Measurements from ENCODE around the gene LRRFIP1. TPM values are rescaled to one million over a fixed set of nuclear protein-coding genes. Genes with fewer than 3 reads are reported as not detected.
"Not testable (repeated sequence)": the region's sequence is repeated elsewhere in the genome, so short reads cannot be mapped to it uniquely, and the experiment has no call there.

Gene LRRFIP1
- total RNA-seq, 2 experiments from 2014 or later = 264 to 281 TPM

DNA sequence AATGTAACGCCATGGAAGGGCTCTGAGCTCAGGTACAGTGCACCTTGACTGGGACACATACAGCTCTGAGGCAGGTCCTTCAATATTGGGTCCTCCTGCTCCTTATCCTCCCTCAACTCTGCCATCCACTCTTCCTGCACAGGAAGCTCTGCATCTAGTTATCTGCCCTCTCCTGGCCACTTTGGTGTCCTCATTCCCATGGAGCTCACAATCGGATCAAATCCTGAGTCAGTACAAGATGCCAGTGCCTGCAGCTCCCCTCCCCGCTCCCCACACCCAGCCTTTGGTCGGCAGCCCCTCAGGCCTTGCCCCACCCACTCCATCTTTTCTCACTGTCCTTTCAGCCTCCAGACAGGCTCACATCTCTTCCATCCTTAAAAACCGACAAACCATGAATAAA is 58.0 kb downstream of the LRRFIP1 start:
- H3K4me1 Mint-ChIP-seq (ENCODE audit: low read depth) = peaks cover 36% of the 10 kb centered on the region

DNA sequence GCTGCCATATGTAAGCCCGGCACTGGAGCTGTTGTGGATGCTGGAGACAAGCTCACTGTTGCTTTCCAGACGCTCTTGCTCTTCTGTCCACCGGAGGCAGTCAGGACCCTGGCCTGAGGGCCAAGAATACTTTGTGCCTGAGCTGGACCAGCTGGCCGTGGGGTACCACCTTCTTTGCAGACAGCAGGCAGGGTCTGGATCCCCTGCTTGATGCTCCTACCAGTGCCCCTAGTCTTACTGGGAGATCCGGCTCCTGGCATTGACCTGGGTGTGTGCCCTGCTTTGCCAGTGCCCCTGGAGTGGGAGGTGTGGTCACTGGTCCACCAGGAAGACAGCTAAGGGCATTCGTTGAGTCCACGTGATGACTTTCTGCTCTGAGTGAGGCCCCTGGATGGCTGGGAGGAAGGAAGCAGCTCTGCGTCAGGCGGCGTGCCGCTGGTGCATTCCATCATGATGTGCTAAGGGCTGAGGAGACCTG is 59.3 kb downstream of the LRRFIP1 start:
- ATAC-seq = no peak
- no peak overlapping the region for H3K27ac Mint-ChIP-seq
- intact Hi-C loops (cut with micrococcal nuclease) = no loop called here
- ChIA-PET POLR2A (interaction anchor here (0.6 to 9.6 kb wide), 5 partner anchors 11 to 373 kb away, joined by 3 to 154 read pairs (median 7); no protein-coding TSS in a partner anchor), CTCF (interaction anchor here (0.7 to 9.8 kb wide), 10 partner anchors 10 to 174 kb away, joined by 3 to 142 read pairs (median 4); no protein-coding TSS in a partner anchor)
- peaks cover 41% of the 10 kb centered on the region for H3K4me1 Mint-ChIP-seq (ENCODE audit: low read depth)
- H3K27me3 Mint-ChIP-seq = no peaks in the 10 kb centered on the region
- DNase-seq = no peak
- no peaks in the 10 kb centered on the region for H3K9me3 Mint-ChIP-seq
- TF ChIP-seq CTCF (IDR thresholded peaks at IDR 0.05) = no peak
- H3K36me3 Mint-ChIP-seq (ENCODE audit: low read depth) = no peaks in the 10 kb centered on the region
- H3K4me3 Mint-ChIP-seq = no peak overlapping the region

More for the DNA sequence above, 58.0 kb downstream of the LRRFIP1 start:
- ChIA-PET CTCF (interaction anchor here (0.7 to 0.9 kb wide), 3 partner anchors 10 to 13 kb away, joined by 3 read pairs; no protein-coding TSS in a partner anchor), POLR2A (interaction anchor here (1.2 kb wide), 1 partner anchor 11 kb away, joined by 4 read pairs; no protein-coding TSS in a partner anchor)
- DNase-seq = no peak
- no peaks in the 10 kb centered on the region for H3K27me3 Mint-ChIP-seq
- intact Hi-C loops (cut with micrococcal nuclease) = no loop called here
- TF ChIP-seq CTCF (IDR thresholded peaks at IDR 0.05) = no peak
- no peak overlapping the region for H3K4me3 Mint-ChIP-seq
- no peak for ATAC-seq
- no peaks in the 10 kb centered on the region for H3K36me3 Mint-ChIP-seq (ENCODE audit: low read depth)
- H3K9me3 Mint-ChIP-seq = no peaks in the 10 kb centered on the region
- H3K27ac Mint-ChIP-seq = no peak overlapping the region

DNA sequence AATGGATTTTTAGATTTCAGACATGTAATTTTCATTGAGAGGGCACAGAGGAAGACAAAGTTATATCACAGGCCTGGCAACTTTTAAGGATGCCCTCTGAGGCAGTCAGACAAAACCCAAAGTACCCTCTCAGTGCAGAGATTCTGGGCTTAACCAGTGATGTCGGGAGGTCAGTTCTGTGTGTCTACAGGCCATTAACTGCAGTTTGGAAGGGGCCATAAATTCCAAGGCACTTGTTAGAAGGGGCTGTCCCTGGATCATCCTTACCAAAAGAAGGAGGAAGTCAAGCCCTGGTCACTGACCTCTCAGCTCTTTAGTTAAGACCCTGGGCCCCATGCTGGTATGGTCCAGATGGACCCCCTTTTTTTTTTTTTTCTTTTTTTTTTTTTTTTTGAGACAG is 60.7 kb downstream of the LRRFIP1 start:
- ATAC-seq (no peak), DNase-seq (no peak)
- Mint-ChIP-seq H3K27me3 (no peaks in the 10 kb centered on the region), H3K27ac (peak overlapping the region; percentile 87), H3K9me3 (no peaks in the 10 kb centered on the region), H3K4me1 (ENCODE audit: low read depth) (peaks cover 41% of the 10 kb centered on the region), H3K4me3 (peak overlapping the region; percentile 13), H3K36me3 (ENCODE audit: low read depth) (peaks cover 2% of the 10 kb centered on the region)
- ChIA-PET CTCF (interaction anchor here (0.7 to 9.8 kb wide), 3 partner anchors 13 to 106 kb away, joined by 3 to 142 read pairs (median 7); no protein-coding TSS in a partner anchor), POLR2A (interaction anchor here (2.3 to 9.6 kb wide), 3 partner anchors 9 to 17 kb away, joined by 7 to 154 read pairs (median 132); no protein-coding TSS in a partner anchor)
- intact Hi-C loops (cut with micrococcal nuclease) = no loop called here
- no peak for TF ChIP-seq CTCF (IDR thresholded peaks at IDR 0.05)

DNA sequence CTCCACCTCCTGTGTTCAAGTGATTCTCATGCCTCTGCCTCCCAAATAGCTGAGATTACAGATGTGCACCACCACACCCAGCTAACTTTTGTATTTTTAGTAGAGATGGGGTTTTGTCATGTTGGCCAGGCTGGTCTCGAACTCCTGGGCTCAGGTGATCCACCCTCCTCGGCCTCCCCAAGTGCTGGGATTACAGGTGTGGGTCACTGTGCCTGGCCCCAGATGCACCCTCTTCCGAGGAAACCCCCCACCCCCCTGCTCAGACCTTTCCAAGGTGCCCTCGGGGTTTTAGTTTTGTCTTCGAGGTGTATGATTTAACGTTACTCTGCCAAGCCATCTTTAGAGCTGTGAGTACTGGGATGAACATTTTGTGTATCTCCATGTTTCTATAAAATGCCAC is 61.2 kb downstream of the LRRFIP1 start:
- ChIA-PET CTCF (interaction anchor here (1.9 to 9.8 kb wide), 3 partner anchors 13 to 107 kb away, joined by 7 to 142 read pairs (median 10); no protein-coding TSS in a partner anchor), POLR2A (interaction anchor here (2.3 to 9.6 kb wide), 3 partner anchors 9 to 16 kb away, joined by 7 to 154 read pairs (median 132); no protein-coding TSS in a partner anchor)
- ATAC-seq; intact Hi-C loops (cut with micrococcal nuclease); H3K9me3 Mint-ChIP-seq; DNase-seq; H3K36me3 Mint-ChIP-seq (ENCODE audit: low read depth); H3K27me3 Mint-ChIP-seq; H3K4me3 Mint-ChIP-seq: not testable (repeated sequence)
- peaks cover 41% of the 10 kb centered on the region for H3K4me1 Mint-ChIP-seq (ENCODE audit: low read depth)
- H3K27ac Mint-ChIP-seq = peak overlapping the region; percentile 70

- peaks cover 44% of the 10 kb centered on the region for H3K4me1 Mint-ChIP-seq (ENCODE audit: low read depth)
Observed at GRCh38 chr2:237689336-237690131, 62.1 kb downstream of the LRRFIP1 start.

More at GRCh38 chr2:237689336-237690131, 62.1 kb downstream of the LRRFIP1 start:
- DNase-seq (no peak), ATAC-seq (no peak)
- ChIA-PET POLR2A (interaction anchor here (9.0 to 9.6 kb wide), 2 partner anchors 15 to 16 kb away, joined by 132 to 154 read pairs; no protein-coding TSS in a partner anchor), CTCF (interaction anchor here (2.9 to 9.8 kb wide), 2 partner anchors 14 to 56 kb away, joined by 10 to 142 read pairs; no protein-coding TSS in a partner anchor)
- H3K9me3 Mint-ChIP-seq = no peaks in the 10 kb centered on the region
- TF ChIP-seq CTCF (IDR thresholded peaks at IDR 0.05) = no peak
- H3K36me3 Mint-ChIP-seq (ENCODE audit: low read depth) = peaks cover 17% of the 10 kb centered on the region
- no peaks in the 10 kb centered on the region for H3K27me3 Mint-ChIP-seq
- H3K27ac Mint-ChIP-seq = peak overlapping the region; percentile 52
- intact Hi-C loops (cut with micrococcal nuclease) = loop anchor here (10.0 kb wide), 1 partner anchor 255 kb away; no protein-coding TSS in a partner anchor
- H3K4me3 Mint-ChIP-seq = peak overlapping the region; percentile 65

All from activated CD8-positive, alpha-beta T cell treated with anti-CD3 and anti-CD28 coated beads for 36 hours (primary cell).